ENCODE data around the gene NDUFAF8. TPM values are rescaled to one million over a fixed set of nuclear protein-coding genes. Genes with fewer than 3 reads are reported as not detected.

NDUFAF8 gene
- total RNA-seq, 2 experiments from 2014 or later: 129 to 165 TPM

GRCh38 chr17:81230043-81230820, 8.9 kb upstream of the NDUFAF8 start:
- peak; percentile 52 for DNase-seq (ENCODE audit: low spot score)
- ChIA-PET POLR2A (no interaction called here), CTCF (ENCODE audit: unreplicated experiment) (no interaction called here)
- Histone ChIP-seq H3K4me3 (ENCODE audit: low read depth, low read length, poor library complexity, severe bottlenecking) (no peak overlapping the region), H4K20me1 (ENCODE audit: insufficient read depth, low read length) (no peaks in the 10 kb centered on the region), H3K9me3 (ENCODE audit: low read length) (no peaks in the 10 kb centered on the region), H3K4me1 (ENCODE audit: insufficient read depth, low read length, poor library complexity, severe bottlenecking) (peaks cover 17% of the 10 kb centered on the region), H3K4me2 (ENCODE audit: low read length) (no peak overlapping the region), H3K27ac (ENCODE audit: low read depth, low read length, poor library complexity, severe bottlenecking) (no peak overlapping the region), H2AFZ (ENCODE audit: low read length) (no peak overlapping the region), H3K36me3 (ENCODE audit: insufficient read depth, low read length) (peaks cover 23% of the 10 kb centered on the region), H3K9me2 (ENCODE audit: insufficient read depth, low read length) (no peaks in the 10 kb centered on the region), H3K79me2 (ENCODE audit: insufficient read depth, low read depth, low read length) (no peaks in the 10 kb centered on the region)
- intact Hi-C loops (cut with micrococcal nuclease; ENCODE audit: unreplicated experiment): loop anchor here (1.0 kb wide), 1 partner anchor 88 kb away; no protein-coding TSS in a partner anchor
- TF ChIP-seq EZH2phosphoT487 (IDR thresholded peaks at IDR 0.05; ENCODE audit: borderline replicate concordance, low read depth, low read length) (no peak), CTCF (conservative IDR thresholded peaks at IDR 0.05; ENCODE audit: low read length) (peak; percentile 79)
- no TSS peak for BruUV-seq (replicated peaks)

- Histone ChIP-seq H3K9me2 (ENCODE audit: insufficient read depth, low read length) (no peaks in the 10 kb centered on the region), H3K4me3 (ENCODE audit: low read depth, low read length, poor library complexity, severe bottlenecking) (no peak overlapping the region), H3K79me2 (ENCODE audit: insufficient read depth, low read depth, low read length) (no peaks in the 10 kb centered on the region), H3K4me1 (ENCODE audit: insufficient read depth, low read length, poor library complexity, severe bottlenecking) (peaks cover 17% of the 10 kb centered on the region), H3K27ac (ENCODE audit: low read depth, low read length, poor library complexity, severe bottlenecking) (no peak overlapping the region), H4K20me1 (ENCODE audit: insufficient read depth, low read length) (no peaks in the 10 kb centered on the region), H2AFZ (ENCODE audit: low read length) (no peak overlapping the region), H3K4me2 (ENCODE audit: low read length) (no peak overlapping the region), H3K9me3 (ENCODE audit: low read length) (no peaks in the 10 kb centered on the region), H3K36me3 (ENCODE audit: insufficient read depth, low read length) (peaks cover 23% of the 10 kb centered on the region)
- intact Hi-C loops (cut with micrococcal nuclease; ENCODE audit: unreplicated experiment): no loop called here
- TF ChIP-seq EZH2phosphoT487 (IDR thresholded peaks at IDR 0.05; ENCODE audit: borderline replicate concordance, low read depth, low read length) (no peak), CTCF (conservative IDR thresholded peaks at IDR 0.05; ENCODE audit: low read length) (no peak)
- no TSS peak for BruUV-seq (replicated peaks)
- ChIA-PET POLR2A (no interaction called here), CTCF (ENCODE audit: unreplicated experiment) (no interaction called here)
- no peak for DNase-seq (ENCODE audit: low spot score)
Measured at GRCh38 chr17:81231121-81231645, 7.9 kb upstream of the NDUFAF8 start.
